ENCODE data around the gene KLHL29.

DNA sequence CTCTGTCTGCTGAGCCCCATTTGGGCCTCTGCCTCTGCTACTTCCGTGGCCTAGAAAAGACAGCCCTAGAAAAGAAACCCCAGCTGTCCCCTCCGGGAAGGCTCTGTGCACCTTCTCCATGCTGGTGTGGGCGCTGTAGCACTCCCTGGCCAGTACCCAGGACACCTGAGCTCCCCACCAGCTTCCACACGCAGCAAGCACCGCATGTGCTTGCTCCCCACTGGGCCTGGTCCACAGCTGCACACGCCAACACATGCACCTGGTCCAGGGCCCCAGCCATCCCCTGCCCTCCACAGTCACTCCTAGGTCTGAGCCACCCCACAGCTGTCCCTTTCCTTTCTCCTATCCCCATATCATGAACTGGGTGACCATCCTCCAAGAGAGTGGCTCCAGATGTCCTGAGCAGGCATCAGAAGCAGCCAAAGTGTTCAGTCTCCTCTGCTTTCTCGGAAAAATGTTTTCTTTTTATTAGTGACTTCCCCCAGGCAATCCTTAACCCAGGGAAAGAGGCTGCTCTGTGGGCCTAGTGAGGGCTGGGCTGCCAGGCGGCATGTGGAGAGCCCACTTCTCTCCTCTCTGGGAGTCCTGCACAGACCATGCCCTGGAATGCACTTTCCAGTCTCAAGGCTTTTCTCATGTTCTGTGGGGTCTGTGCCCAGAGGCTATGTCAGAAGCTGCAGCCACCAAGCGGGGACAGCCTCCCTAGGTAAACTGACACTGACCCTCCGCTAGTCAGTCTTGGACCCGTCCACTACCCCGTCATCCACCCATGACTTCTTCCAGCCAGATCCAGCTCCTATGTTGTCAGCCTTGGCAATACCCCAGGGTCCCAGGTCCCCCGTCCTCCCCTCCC lies 133.7 kb downstream of the KLHL29 start:
- TF ChIP-seq, protein P1, sequence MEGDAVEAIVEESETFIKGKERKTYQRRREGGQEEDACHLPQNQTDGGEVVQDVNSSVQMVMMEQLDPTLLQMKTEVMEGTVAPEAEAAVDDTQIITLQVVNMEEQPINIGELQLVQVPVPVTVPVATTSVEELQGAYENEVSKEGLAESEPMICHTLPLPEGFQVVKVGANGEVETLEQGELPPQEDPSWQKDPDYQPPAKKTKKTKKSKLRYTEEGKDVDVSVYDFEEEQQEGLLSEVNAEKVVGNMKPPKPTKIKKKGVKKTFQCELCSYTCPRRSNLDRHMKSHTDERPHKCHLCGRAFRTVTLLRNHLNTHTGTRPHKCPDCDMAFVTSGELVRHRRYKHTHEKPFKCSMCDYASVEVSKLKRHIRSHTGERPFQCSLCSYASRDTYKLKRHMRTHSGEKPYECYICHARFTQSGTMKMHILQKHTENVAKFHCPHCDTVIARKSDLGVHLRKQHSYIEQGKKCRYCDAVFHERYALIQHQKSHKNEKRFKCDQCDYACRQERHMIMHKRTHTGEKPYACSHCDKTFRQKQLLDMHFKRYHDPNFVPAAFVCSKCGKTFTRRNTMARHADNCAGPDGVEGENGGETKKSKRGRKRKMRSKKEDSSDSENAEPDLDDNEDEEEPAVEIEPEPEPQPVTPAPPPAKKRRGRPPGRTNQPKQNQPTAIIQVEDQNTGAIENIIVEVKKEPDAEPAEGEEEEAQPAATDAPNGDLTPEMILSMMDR (IDR thresholded peaks at IDR 0.05; ENCODE audit: borderline replicate concordance, extremely low read depth, low read length, poor library complexity, severe bottlenecking): no peak
- TF ChIP-seq EZH2 (IDR thresholded peaks at IDR 0.05; ENCODE audit: borderline replicate concordance, low read depth, low read length, severe bottlenecking): no peak

All from DND-41 (cell line).